ENCODE measurements around the gene SCN9A. TPM values are rescaled to one million over a fixed set of nuclear protein-coding genes. Genes with fewer than 3 reads are reported as not detected.

SCN9A gene
- total RNA-seq, 1 donor from 2014 or later: 1.4 TPM

GRCh38 chr2:166335284-166335683 is 40.5 kb downstream of the SCN9A start:
- no peaks in the 10 kb centered on the region for H3K9me3 ChIP-seq (replicated peaks)
- H3K4me3 ChIP-seq: no peak overlapping the region
- TF ChIP-seq CTCF (IDR thresholded peaks at IDR 0.05; ENCODE audit: borderline replicate concordance): no peak
- H3K27ac ChIP-seq (replicated peaks): no peak overlapping the region
- H3K4me1 ChIP-seq: no peaks in the 10 kb centered on the region
- DNase-seq: no peak
- no peaks in the 10 kb centered on the region for H3K27me3 ChIP-seq (ENCODE audit: low read depth)
- intact Hi-C loops (cut with micrococcal nuclease): no loop called here
- H3K36me3 ChIP-seq: no peaks in the 10 kb centered on the region

GRCh38 chr2:166334805-166335204 is 40.9 kb downstream of the SCN9A start:
- Histone ChIP-seq H3K9me3 (replicated peaks) (no peaks in the 10 kb centered on the region), H3K27me3 (ENCODE audit: low read depth) (no peaks in the 10 kb centered on the region), H3K27ac (replicated peaks) (no peak overlapping the region), H3K36me3 (no peaks in the 10 kb centered on the region), H3K4me3 (no peak overlapping the region), H3K4me1 (no peaks in the 10 kb centered on the region)
- intact Hi-C loops (cut with micrococcal nuclease): no loop called here
- no peak for DNase-seq
- no peak for TF ChIP-seq CTCF (IDR thresholded peaks at IDR 0.05; ENCODE audit: borderline replicate concordance)

- intact Hi-C loops (cut with micrococcal nuclease): no loop called here
- H3K27me3 ChIP-seq (ENCODE audit: low read depth): no peaks in the 10 kb centered on the region
Observed at GRCh38 chr2:166333801-166334200, 41.9 kb downstream of the SCN9A start.

GRCh38 chr2:166332106-166332505 is 43.6 kb downstream of the SCN9A start:
- H3K27me3 ChIP-seq (ENCODE audit: low read depth): no peaks in the 10 kb centered on the region
- intact Hi-C loops (cut with micrococcal nuclease): no loop called here
- no peaks in the 10 kb centered on the region for H3K36me3 ChIP-seq
- no peak overlapping the region for H3K27ac ChIP-seq (replicated peaks)
- no peak for DNase-seq
- H3K4me1 ChIP-seq: no peaks in the 10 kb centered on the region
- TF ChIP-seq CTCF (IDR thresholded peaks at IDR 0.05; ENCODE audit: borderline replicate concordance): no peak
- H3K9me3 ChIP-seq (replicated peaks): no peaks in the 10 kb centered on the region
- no peak overlapping the region for H3K4me3 ChIP-seq

More at GRCh38 chr2:166333801-166334200, 41.9 kb downstream of the SCN9A start:
- Histone ChIP-seq H3K4me3 (no peak overlapping the region), H3K9me3 (replicated peaks) (no peaks in the 10 kb centered on the region), H3K27ac (replicated peaks) (no peak overlapping the region), H3K4me1 (no peaks in the 10 kb centered on the region), H3K36me3 (no peaks in the 10 kb centered on the region)
- no peak for TF ChIP-seq CTCF (IDR thresholded peaks at IDR 0.05; ENCODE audit: borderline replicate concordance)
- no peak for DNase-seq

GRCh38 chr2:166331468-166331867 is 44.3 kb downstream of the SCN9A start:
- Histone ChIP-seq H3K27ac (replicated peaks) (no peak overlapping the region), H3K27me3 (ENCODE audit: low read depth) (no peaks in the 10 kb centered on the region), H3K4me1 (no peaks in the 10 kb centered on the region), H3K4me3 (no peak overlapping the region), H3K36me3 (no peaks in the 10 kb centered on the region), H3K9me3 (replicated peaks) (no peaks in the 10 kb centered on the region)
- intact Hi-C loops (cut with micrococcal nuclease): no loop called here
- TF ChIP-seq CTCF (IDR thresholded peaks at IDR 0.05; ENCODE audit: borderline replicate concordance): no peak
- DNase-seq: no peak

GRCh38 chr2:166329465-166329864 is 46.3 kb downstream of the SCN9A start:
- no peaks in the 10 kb centered on the region for H3K9me3 ChIP-seq (replicated peaks)
- no peak overlapping the region for H3K27ac ChIP-seq (replicated peaks)
- intact Hi-C loops (cut with micrococcal nuclease): no loop called here
- H3K4me1 ChIP-seq: no peaks in the 10 kb centered on the region
- no peaks in the 10 kb centered on the region for H3K36me3 ChIP-seq
- no peak overlapping the region for H3K4me3 ChIP-seq
- no peak for DNase-seq
- no peak for TF ChIP-seq CTCF (IDR thresholded peaks at IDR 0.05; ENCODE audit: borderline replicate concordance)
- H3K27me3 ChIP-seq (ENCODE audit: low read depth): no peaks in the 10 kb centered on the region

Data from left ventricle myocardium inferior (tissue), 1 donor.